ENCODE measurements around the gene TEX13D. TPM values are rescaled to one million over a fixed set of nuclear protein-coding genes. Genes with fewer than 3 reads are reported as not detected.

TEX13D gene
- total RNA-seq, 1 experiment from 2014 or later = 0.15 TPM

DNA sequence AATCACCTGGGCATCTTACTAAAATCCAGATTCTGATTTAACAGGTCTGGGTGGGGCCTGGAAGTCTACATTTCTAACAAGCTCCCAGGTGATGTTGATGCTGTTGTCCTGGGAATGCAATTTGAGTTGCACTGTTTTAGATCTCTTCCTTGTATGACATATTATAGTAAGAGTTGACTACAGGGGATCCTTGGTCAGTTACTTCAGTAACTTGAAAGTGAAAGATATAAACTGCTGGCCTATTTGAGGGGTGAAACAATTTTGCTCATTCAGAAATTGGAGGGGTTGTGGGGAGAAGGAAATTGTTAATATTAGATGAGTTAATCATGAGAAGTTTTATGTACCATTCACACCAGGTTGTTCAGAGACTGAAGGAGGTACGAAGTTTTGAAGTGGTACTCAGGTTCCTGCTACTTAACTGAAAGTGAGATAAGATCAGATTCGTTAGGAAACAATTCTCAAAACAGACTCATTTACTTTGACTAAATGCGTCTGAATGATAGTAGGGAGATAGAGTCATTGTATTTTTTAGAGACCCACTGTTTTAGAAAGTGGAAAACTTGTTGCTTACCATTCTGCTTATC, 26.4 kb downstream of the TEX13D start:
- Histone ChIP-seq H3K4me3 (replicated peaks in 1 of 2; ENCODE audit: low read depth in 1 of 2, low read length in 2 of 2) (no peak overlapping the region), H3K36me3 (ENCODE audit: control insufficient read depth in 1 of 2, insufficient read depth in 2 of 2, low read length in 2 of 2) (no peaks in the 10 kb centered on the region), H3K9ac (ENCODE audit: low read length) (no peak overlapping the region), H3K9me3 (ENCODE audit: control insufficient read depth in 1 of 2, insufficient read depth in 1 of 2, low read depth in 1 of 2, low read length in 2 of 2) (no peaks in the 10 kb centered on the region), H3K27ac (ENCODE audit: low read depth, low read length) (no peak overlapping the region), H3K27me3 (ENCODE audit: insufficient read depth, low read length) (no peaks in the 10 kb centered on the region), H2AFZ (ENCODE audit: low read depth, low read length, poor library complexity, severe bottlenecking) (no peak overlapping the region), H3K4me1 (ENCODE audit: control insufficient read depth in 1 of 2, insufficient read depth in 2 of 2, low read length in 2 of 2) (no peaks in the 10 kb centered on the region), H3K9me2 (ENCODE audit: insufficient read depth) (no peaks in the 10 kb centered on the region), H4K20me1 (ENCODE audit: insufficient read depth) (no peaks in the 10 kb centered on the region), H3K4me2 (ENCODE audit: low read length) (no peak overlapping the region), H3K79me2 (ENCODE audit: insufficient read depth, low read length) (no peaks in the 10 kb centered on the region)
- ChIA-PET POLR2A (no interaction called here), RAD21 (ENCODE audit: low non-redundant PET in 1 of 2, low total read pairs in 2 of 2, uncharacterized antibody in 2 of 2, unreplicated experiment in 2 of 2) (no interaction called here), CTCF (no interaction called here)
- no peak for TF ChIP-seq EZH2 (IDR thresholded peaks at IDR 0.05)
- no peak for TF ChIP-seq EZH2phosphoT487 (IDR thresholded peaks at IDR 0.05; ENCODE audit: borderline replicate concordance)
- TF ChIP-seq POLR2A (IDR thresholded peaks at IDR 0.05; ENCODE audit: borderline replicate concordance, extremely low read depth, insufficient read depth, insufficient read length) = no peak
- TF ChIP-seq, protein P1, sequence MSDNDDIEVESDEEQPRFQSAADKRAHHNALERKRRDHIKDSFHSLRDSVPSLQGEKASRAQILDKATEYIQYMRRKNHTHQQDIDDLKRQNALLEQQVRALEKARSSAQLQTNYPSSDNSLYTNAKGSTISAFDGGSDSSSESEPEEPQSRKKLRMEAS (IDR thresholded peaks at IDR 0.05) = no peak
- TF ChIP-seq RAD21 (IDR thresholded peaks at IDR 0.05; ENCODE audit: low read depth) = no peak
- TF ChIP-seq CBX3 (IDR thresholded peaks at IDR 0.05; ENCODE audit: low read depth) = no peak
- no peak for TF ChIP-seq SP1 (IDR thresholded peaks at IDR 0.05; ENCODE audit: low read depth)
- TF ChIP-seq, protein P2, sequence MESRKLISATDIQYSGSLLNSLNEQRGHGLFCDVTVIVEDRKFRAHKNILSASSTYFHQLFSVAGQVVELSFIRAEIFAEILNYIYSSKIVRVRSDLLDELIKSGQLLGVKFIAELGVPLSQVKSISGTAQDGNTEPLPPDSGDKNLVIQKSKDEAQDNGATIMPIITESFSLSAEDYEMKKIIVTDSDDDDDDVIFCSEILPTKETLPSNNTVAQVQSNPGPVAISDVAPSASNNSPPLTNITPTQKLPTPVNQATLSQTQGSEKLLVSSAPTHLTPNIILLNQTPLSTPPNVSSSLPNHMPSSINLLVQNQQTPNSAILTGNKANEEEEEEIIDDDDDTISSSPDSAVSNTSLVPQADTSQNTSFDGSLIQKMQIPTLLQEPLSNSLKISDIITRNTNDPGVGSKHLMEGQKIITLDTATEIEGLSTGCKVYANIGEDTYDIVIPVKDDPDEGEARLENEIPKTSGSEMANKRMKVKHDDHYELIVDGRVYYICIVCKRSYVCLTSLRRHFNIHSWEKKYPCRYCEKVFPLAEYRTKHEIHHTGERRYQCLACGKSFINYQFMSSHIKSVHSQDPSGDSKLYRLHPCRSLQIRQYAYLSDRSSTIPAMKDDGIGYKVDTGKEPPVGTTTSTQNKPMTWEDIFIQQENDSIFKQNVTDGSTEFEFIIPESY (IDR thresholded peaks at IDR 0.05; ENCODE audit: extremely low read depth, insufficient replicate concordance, low read length) = no peak
- TF ChIP-seq, protein P3, sequence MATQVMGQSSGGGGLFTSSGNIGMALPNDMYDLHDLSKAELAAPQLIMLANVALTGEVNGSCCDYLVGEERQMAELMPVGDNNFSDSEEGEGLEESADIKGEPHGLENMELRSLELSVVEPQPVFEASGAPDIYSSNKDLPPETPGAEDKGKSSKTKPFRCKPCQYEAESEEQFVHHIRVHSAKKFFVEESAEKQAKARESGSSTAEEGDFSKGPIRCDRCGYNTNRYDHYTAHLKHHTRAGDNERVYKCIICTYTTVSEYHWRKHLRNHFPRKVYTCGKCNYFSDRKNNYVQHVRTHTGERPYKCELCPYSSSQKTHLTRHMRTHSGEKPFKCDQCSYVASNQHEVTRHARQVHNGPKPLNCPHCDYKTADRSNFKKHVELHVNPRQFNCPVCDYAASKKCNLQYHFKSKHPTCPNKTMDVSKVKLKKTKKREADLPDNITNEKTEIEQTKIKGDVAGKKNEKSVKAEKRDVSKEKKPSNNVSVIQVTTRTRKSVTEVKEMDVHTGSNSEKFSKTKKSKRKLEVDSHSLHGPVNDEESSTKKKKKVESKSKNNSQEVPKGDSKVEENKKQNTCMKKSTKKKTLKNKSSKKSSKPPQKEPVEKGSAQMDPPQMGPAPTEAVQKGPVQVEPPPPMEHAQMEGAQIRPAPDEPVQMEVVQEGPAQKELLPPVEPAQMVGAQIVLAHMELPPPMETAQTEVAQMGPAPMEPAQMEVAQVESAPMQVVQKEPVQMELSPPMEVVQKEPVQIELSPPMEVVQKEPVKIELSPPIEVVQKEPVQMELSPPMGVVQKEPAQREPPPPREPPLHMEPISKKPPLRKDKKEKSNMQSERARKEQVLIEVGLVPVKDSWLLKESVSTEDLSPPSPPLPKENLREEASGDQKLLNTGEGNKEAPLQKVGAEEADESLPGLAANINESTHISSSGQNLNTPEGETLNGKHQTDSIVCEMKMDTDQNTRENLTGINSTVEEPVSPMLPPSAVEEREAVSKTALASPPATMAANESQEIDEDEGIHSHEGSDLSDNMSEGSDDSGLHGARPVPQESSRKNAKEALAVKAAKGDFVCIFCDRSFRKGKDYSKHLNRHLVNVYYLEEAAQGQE (IDR thresholded peaks at IDR 0.05; ENCODE audit: low read depth) = no peak
- TF ChIP-seq TCF7L2 (IDR thresholded peaks at IDR 0.05; ENCODE audit: borderline replicate concordance, extremely low read depth, insufficient read depth, insufficient read length) = no peak
- no peak for TF ChIP-seq YY1 (IDR thresholded peaks at IDR 0.05; ENCODE audit: extremely low read depth, insufficient replicate concordance, low read depth, low read length)
- TF ChIP-seq ELF1 (IDR thresholded peaks at IDR 0.05; ENCODE audit: borderline replicate concordance, low read depth) = no peak
- no peak for TF ChIP-seq SIN3A (IDR thresholded peaks at IDR 0.05; ENCODE audit: low read depth)
- TF ChIP-seq, protein P4, sequence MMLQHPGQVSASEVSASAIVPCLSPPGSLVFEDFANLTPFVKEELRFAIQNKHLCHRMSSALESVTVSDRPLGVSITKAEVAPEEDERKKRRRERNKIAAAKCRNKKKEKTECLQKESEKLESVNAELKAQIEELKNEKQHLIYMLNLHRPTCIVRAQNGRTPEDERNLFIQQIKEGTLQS (IDR thresholded peaks at IDR 0.05) = no peak
- TF ChIP-seq EGR1 (IDR thresholded peaks at IDR 0.05; ENCODE audit: low read depth) = no peak
- TF ChIP-seq, protein P5, sequence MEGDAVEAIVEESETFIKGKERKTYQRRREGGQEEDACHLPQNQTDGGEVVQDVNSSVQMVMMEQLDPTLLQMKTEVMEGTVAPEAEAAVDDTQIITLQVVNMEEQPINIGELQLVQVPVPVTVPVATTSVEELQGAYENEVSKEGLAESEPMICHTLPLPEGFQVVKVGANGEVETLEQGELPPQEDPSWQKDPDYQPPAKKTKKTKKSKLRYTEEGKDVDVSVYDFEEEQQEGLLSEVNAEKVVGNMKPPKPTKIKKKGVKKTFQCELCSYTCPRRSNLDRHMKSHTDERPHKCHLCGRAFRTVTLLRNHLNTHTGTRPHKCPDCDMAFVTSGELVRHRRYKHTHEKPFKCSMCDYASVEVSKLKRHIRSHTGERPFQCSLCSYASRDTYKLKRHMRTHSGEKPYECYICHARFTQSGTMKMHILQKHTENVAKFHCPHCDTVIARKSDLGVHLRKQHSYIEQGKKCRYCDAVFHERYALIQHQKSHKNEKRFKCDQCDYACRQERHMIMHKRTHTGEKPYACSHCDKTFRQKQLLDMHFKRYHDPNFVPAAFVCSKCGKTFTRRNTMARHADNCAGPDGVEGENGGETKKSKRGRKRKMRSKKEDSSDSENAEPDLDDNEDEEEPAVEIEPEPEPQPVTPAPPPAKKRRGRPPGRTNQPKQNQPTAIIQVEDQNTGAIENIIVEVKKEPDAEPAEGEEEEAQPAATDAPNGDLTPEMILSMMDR (IDR thresholded peaks at IDR 0.05 in 2 of 3, conservative IDR thresholded peaks at IDR 0.05 in 1 of 3; ENCODE audit: borderline replicate concordance in 1 of 3, insufficient read depth in 1 of 3, low read depth in 2 of 3, low read length in 2 of 3) = no peak
- TF ChIP-seq ZNF274 (IDR thresholded peaks at IDR 0.05; ENCODE audit: low read depth, low read length) = no peak
- TF ChIP-seq JUND (IDR thresholded peaks at IDR 0.05) = no peak
- ATAC-seq = no peak
- DNase-seq (ENCODE audit: low read depth, low spot score) = no peak
- intact Hi-C loops (cut with micrococcal nuclease) = no loop called here
- BruUV-seq (replicated peaks) = no TSS peak
